GM12878 (cell line): ENCODE data around the gene ZNF33B. TPM values are rescaled to one million over a fixed set of nuclear protein-coding genes. Genes with fewer than 3 reads are reported as not detected.

Experiments
- polyA plus RNA-seq, 11 experiments: library from polyadenylated mRNA; depleted of rRNA in 4 of 11; unstranded in 6 of 11; stranded (reverse) in 5 of 11; fragments of >200 nt; fragmentation: Nextera tagmentation in 4 of 11; fragmentation: Illumina TruSeq in 1 of 11; extraction: Ambion mirVana in 4 of 11; extraction: Trizol in 1 of 11; gene quantifications; 1 replicate in 1 of 11; 2 replicates in 10 of 11; pipeline versions ENCODE4 v1.2.1 to v1.2.3, GENCODE V29; 2011 to 2016; ENCODE audit warnings: inconsistent platforms in 2 of 11, missing spikeins in 2 of 11, low read depth in 1 of 11
- small RNA-seq: library from RNA; depleted of rRNA; stranded (forward); fragments of <200 nt; gene quantifications from one replicate; pipeline ENCODE3, GENCODE V24; 2014
- total RNA-seq, 4 experiments: library from RNA; depleted of rRNA in 3 of 4; stranded (reverse); fragments of >200 nt in 3 of 4; fragmentation: Illumina TruSeq in 1 of 4; extraction: Trizol in 1 of 4; gene quantifications; 2 replicates each; pipeline versions ENCODE4 v1.2.1 to v1.2.3, GENCODE V29; 2013 to 2021

Gene ZNF33B
- total and polyA plus RNA-seq, 10 of the 15 experiments (the other 5 are each of a cell fraction or from before 2014, with no cell fraction given), result 5.3 to 19.7 (median 9.3) TPM

Small RNAs within 50 kb of the gene (small RNA-seq; reads per million reads assigned to genes)
- gene AL022345.1 (not detected), gene AL022345.2 (not detected), gene AL022345.3 (not detected), gene FXYD6P1 (not detected), gene RNU6-1170P (not detected)

Other genes with a start within 250 kb of the ZNF33B start
- 19.0 and 22.2 TPM in 2 replicates for gene BMS1, start 144.2 kb upstream of the ZNF33B start, total RNA-seq (2014; rRNA removed)
- gene BMS1, start 144.2 kb upstream of the ZNF33B start, total RNA-seq (2014; rRNA removed; fragmentation: Illumina TruSeq; extraction: Trizol), result 30.4 and 33.0 TPM in 2 replicates
- gene BMS1, start 144.2 kb upstream of the ZNF33B start, total RNA-seq (2021), result 21.2 and 22.9 TPM in 2 replicates
- gene BMS1, start 144.2 kb upstream of the ZNF33B start, polyA plus RNA-seq (2011; rRNA removed), result 7.6 and 8.9 TPM in 2 replicates
- 28.7 and 33.5 TPM in 2 replicates for gene BMS1, start 144.2 kb upstream of the ZNF33B start, polyA plus RNA-seq (2014; fragmentation: Illumina TruSeq; extraction: Trizol)
- gene BMS1, start 144.2 kb upstream of the ZNF33B start, polyA plus RNA-seq (2014; fragmentation: Nextera tagmentation; extraction: Ambion mirVana), result 10 to 100 TPM; 10.1 to 16.8 TPM
- 14.9 and 16.2 TPM in 2 replicates for gene BMS1, start 144.2 kb upstream of the ZNF33B start, polyA plus RNA-seq (2014; rRNA removed)
- 10 to 100 TPM; 30.6 to 33.6 TPM for gene BMS1, start 144.2 kb upstream of the ZNF33B start, polyA plus RNA-seq (2016; fragmentation: Nextera tagmentation; extraction: Ambion mirVana)